Fibroblast of lung (primary cell): ENCODE measurements around the gene GPC2.

Source experiments
- EZH2 ChIP-seq: IDR thresholded peaks from 2 replicates; pipeline ENCODE4 v1.5.1; 2012; ENCODE audit warnings: low read length, control low read depth, mild to moderate bottlenecking; ENCODE audit errors: missing control alignments
- TF ChIP-seq, protein P1 (sequence below), 2 donors: IDR thresholded peaks in 1 of 2; conservative IDR thresholded peaks in 1 of 2; 1 replicate in 1 of 2; 2 replicates in 1 of 2; pipeline ENCODE4 v1.5.1; 2011 to 2012; ENCODE audit warnings: low read length in 2 of 2, control low read depth in 1 of 2, inconsistent platforms in 1 of 2, low read depth in 1 of 2, mild to moderate bottlenecking in 1 of 2

- TF ChIP-seq, protein P1, sequence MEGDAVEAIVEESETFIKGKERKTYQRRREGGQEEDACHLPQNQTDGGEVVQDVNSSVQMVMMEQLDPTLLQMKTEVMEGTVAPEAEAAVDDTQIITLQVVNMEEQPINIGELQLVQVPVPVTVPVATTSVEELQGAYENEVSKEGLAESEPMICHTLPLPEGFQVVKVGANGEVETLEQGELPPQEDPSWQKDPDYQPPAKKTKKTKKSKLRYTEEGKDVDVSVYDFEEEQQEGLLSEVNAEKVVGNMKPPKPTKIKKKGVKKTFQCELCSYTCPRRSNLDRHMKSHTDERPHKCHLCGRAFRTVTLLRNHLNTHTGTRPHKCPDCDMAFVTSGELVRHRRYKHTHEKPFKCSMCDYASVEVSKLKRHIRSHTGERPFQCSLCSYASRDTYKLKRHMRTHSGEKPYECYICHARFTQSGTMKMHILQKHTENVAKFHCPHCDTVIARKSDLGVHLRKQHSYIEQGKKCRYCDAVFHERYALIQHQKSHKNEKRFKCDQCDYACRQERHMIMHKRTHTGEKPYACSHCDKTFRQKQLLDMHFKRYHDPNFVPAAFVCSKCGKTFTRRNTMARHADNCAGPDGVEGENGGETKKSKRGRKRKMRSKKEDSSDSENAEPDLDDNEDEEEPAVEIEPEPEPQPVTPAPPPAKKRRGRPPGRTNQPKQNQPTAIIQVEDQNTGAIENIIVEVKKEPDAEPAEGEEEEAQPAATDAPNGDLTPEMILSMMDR (conservative IDR thresholded peaks at IDR 0.05 in 1 of 2, IDR thresholded peaks at IDR 0.05 in 1 of 2; ENCODE audit: low read depth in 1 of 2, low read length in 2 of 2) = no peak
- TF ChIP-seq EZH2 = no peak
Measured at GRCh38 chr7:100212631-100213286, 35.6 kb upstream of the GPC2 start.
